NCI-H2081 treated with DMSO at 0.1 percent for 48 hours (cell line): ENCODE measurements around the gene CPM.
"Not testable (repeated sequence)": the region's sequence is repeated elsewhere in the genome, so short reads cannot be mapped to it uniquely, and the experiment has no call there.

Experiments
- DNase-seq: peaks from one replicate; lab custom pipeline; 2025; lab: John Stamatoyannopoulos, UW

CPM gene

DNA sequence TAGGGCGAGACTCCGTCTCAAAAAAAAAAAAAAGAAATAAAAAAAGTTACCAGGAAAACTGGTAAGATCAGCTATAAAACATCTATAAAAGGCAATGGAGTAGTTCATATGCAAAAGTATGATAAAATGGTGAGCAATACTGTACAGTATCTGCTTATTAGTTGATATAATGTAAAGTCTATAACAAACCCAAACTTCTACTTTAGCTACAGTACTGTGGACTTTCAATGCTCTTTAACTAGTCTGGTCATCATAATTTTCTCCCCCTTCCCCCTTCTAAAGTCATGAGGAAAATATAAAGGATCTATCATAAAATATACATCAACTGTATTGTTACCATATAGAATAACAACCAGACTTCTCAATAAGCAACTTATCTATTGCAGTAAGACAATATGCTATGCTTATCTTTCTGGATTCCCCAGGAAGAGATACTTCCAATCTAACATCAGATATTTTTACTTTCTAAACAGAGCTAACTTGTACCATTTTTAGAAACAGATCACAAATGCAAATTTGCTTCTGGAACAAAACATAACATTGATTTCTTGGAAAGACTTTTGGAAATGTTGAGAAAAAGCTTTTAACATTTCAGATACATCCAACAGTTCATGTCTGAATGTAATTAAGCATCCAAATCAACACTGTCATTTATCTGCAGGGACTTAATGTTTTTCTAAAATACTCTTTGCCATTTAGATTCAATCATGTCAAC is 81.2 kb downstream of the CPM start:
- DNase-seq = no peak

DNA sequence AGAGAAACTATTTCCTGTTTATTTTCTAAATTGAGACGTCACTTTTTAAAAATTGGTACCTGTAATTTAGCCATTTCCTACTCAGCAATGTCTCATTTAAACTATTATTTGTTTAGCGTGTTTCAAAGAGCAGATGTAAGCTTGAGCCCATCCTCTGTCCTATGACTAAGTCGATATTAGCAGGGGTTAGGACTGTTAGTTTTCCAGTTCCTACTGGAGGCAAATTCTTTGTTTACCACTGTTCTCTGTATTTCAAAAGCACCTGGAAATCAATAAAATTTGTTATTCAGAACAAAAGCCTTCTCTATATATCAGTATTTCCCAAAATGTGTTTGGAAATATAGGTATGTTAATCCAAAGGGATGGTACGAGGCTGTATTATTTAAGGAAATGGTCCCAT is 82.6 kb downstream of the CPM start:
- DNase-seq = no peak

DNA sequence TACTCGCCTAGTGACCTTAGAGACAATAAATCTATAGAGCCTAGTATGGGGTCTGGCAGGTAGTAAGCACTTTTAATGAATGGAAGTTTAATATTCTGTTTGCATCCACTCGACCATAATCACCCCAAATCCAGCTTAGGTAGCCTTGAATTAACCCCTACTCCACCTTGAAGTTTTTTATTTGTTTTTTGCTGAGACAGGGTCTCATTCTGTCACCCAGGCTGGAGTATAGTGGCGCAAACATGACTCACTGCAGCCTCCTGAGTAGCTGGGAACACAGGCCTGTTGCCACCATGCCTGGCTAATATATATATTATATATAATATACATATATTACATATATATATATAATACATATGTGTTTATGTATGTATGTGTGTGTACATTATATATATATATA is 86.2 kb downstream of the CPM start:
- DNase-seq = no peak

DNA sequence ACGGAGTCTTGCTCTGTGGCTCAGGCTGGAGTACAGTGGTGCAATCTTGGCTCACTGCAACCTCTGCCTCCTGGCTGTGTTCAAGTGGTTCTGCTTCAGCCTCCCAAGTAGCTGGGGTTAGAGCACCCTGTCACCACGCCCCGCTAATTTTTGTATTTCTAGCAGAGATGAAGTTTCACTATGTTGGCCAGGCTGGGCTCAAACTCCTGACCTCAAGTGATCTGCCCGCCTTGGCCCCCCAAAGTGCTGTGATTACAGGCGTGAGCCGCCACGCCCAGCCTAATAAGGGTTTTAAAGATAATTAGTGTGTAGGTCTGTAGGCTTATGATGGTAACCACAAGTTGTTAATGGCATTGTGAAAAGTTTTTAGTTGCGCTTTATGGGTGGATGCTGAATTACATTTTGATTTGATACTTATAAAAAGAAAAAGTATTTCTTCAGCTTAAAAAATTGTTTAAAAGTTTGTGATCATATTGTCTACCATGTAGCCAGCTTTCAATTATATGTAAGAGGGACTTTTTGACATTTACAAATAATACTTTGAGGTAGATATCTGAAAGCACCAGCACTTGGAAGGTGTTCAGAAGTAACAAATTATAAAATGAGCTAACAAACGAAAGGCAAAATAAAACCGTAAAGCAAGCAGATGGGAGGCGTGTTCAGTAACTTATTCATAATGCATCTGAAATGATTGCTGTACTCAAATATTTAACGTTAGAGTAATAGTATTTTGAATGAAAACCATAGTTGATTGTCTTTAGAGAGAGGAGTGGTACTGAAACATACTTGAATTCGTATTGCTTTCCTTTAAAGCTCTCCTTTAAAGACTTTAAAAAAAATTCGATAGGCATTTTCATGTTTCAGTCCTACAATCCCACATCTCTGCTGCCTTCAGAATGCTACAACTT is 87.9 kb downstream of the CPM start:
- no peak for DNase-seq

DNA sequence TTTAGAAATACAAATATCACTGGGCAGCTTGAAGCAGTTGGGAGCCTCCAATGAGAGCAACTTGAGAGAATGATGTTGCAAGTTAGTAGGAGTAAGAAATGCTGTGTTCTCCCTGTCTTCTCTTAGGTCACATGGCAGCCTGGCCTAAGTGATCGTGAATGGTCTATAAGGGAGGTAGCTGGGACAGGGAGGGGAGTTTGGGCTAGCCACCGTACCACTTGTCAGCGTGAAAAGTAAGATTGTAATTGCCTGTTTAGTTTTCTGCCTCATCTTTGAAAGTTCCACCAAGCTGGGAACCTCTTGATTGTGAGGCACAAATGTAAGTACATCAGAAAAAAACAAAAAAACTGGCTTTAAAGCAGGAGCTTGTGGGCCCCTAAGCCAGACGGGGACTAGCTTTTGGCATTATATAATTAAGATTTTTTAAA is 88.6 kb downstream of the CPM start:
- no peak for DNase-seq

DNA sequence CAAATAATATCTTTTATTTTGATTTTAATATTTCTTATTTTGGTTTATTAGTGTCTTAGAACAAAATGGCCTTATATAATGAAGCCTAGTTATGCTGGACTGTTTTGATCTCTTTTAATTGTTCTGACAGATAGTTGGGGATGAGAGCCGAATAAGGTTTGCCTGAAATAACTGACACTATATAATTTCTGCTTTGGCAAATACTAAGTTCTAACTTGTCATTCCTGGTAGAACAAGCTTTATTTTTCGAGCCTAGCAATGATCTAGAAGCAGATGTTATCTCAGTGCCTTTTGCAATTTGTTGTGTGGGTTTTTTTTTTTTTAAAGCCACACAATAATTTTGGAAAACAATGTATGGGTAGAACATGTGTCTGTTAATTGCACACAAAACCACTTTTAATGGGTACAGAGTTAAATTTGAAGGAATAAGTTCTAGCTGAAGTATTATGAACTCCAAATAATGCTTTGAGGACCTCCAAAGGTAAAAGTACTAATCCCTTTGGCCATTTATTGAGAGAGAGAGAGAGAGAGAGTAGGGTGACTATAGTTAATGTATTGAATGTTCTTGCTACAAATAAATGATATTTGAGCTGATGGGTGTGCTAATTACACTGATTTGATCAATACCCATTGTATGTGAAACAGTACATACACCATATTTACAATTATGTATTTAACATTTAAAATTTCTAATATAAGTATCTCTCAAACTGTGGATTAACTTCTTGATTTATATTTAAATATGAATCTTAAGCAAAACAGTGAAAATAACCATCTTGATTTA is 90.0 kb downstream of the CPM start:
- DNase-seq = no peak

GRCh38 chr12:68842123-68842522 is 90.8 kb downstream of the CPM start:
- DNase-seq = no peak

- DNase-seq = no peak
These were observed 91.3 kb downstream of the CPM start for GRCh38 chr12:68841717-68842116.

GRCh38 chr12:68841175-68841574 is 91.8 kb downstream of the CPM start:
- not testable (repeated sequence) for DNase-seq

DNA sequence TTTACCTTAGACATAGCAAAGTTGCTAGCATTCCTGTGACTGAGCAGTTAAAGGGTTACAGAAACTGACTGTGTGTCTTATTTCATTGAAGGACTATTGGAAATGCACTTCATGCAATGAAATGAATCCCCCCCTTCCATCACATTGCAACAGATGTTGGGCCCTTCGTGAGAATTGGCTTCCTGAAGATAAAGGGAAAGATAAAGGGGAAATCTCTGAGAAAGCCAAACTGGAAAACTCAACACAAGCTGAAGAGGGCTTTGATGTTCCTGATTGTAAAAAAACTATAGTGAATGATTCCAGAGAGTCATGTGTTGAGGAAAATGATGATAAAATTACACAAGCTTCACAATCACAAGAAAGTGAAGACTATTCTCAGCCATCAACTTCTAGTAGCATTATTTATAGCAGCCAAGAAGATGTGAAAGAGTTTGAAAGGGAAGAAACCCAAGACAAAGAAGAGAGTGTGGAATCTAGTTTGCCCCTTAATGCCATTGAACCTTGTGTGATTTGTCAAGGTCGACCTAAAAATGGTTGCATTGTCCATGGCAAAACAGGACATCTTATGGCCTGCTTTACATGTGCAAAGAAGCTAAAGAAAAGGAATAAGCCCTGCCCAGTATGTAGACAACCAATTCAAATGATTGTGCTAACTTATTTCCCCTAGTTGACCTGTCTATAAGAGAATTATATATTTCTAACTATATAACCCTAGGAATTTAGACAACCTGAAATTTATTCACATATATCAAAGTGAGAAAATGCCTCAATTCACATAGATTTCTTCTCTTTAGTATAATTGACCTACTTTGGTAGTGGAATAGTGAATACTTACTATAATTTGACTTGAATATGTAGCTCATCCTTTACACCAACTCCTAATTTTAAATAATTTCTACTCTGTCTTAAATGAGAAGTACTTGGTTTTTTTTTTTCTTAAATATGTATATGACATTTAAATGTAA is 93.5 kb downstream of the CPM start:
- no peak for DNase-seq

DNA sequence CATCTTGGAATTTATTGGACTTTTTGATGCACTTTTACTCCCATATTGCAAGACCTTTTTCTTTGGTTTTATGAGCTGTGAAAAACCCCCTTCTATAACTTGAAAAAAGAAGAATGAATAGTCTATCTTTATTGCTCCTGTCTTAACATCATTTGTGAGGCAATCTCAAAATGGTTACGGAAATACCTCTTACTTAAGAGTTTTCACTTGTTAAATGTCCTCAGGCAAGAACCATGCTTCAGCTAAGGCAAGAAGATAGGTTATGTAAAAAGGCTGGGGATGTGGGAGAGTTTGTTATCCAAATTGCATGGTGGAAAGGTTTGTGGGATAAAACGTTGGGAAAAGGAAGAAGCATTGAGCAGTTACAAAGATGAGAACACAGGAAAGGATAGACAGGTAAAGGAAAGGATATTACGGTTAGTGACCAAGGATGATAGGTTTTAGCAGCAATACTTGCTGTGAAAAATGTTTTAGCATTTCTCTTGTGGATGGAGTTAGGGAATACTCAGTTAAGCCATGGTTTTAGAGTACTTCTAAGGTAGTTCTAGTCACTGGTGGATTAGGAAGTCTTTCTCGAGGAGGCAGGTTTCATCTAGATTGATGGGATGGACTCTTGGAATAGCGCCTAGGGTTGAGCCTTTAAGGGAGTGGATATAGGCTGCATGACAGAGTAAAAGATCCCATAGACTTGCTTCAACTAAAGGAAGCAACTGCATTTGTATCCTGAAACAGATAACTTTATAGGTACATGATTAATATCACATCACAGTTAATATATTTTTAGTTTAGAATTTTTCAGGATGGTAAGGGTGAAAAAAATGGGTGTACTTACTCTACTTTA is 94.7 kb downstream of the CPM start:
- no peak for DNase-seq

DNA sequence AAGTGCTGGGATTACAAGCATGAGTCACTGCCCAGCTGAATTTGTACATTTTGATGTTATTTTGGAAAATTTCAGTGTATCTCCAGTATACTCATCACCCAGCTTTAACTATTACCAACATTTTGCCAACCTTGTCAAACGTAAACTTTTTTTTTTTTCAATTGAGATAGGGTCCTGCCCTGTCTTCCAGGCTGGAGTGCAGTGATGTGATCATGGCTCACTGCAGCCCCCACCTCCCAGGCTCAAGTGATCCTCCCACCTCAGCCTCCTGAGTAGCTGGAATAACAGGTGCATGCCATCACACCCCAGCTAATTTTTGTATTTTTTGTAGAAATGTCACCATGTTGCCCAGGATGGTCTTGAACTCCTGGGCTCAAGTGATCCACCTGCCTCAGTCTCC is 95.8 kb downstream of the CPM start:
- DNase-seq = no peak

GRCh38 chr12:68835333-68835908 is 97.5 kb downstream of the CPM start:
- DNase-seq = no peak

GRCh38 chr12:68833508-68833907 is 99.5 kb downstream of the CPM start:
- DNase-seq = no peak

- no peak for DNase-seq
These were observed 100.5 kb downstream of the CPM start for GRCh38 chr12:68832504-68832867.

- no peak for DNase-seq
These were observed 101.0 kb downstream of the CPM start for GRCh38 chr12:68831751-68832503.

DNA sequence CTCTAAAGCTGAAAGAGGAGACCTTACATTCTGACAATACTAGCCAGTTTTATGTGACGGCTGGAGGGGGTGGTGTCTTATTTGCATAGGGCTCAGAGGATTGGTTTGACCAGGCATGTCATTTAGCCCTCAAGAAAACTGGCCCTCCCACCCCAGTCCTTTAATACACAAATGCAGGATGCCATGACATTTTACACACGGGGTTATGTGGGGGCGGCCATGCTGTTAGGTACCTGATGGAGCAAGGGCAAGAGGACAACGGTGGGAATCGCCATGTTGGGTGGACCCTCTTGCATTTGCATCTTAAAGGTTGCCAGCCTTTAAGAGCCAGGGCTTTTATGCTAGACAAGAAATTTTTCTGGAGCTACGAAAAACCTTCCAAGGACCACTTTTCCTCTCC is 101.7 kb downstream of the CPM start:
- no peak for DNase-seq

DNA sequence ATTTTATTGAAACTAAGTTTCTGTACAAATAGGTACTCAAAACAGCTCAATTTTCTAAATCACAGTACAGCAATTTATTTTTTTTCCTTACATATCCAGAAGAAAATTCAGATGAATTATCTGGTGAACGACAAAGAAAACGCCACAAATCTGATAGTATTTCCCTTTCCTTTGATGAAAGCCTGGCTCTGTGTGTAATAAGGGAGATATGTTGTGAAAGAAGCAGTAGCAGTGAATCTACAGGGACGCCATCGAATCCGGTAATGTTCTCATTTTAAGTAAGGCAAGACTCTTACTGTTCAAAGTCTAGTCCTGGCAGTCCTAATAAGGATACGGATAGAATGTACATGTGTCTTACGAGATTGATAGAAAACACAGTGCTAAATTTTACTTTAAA is 104.3 kb downstream of the CPM start:
- DNase-seq = no peak

GRCh38 chr12:68827895-68828671 is 104.9 kb downstream of the CPM start:
- no peak for DNase-seq
